HG02678 (cell line): ENCODE results near the gene HEMGN.

Source experiments
- ATAC-seq: cut with Tn5 transposase; IDR thresholded peaks from one replicate; pipeline ENCODE4 v1.9.1; 2021; ENCODE audit warnings: mild to moderate bottlenecking, moderate library complexity; ENCODE audit not compliant: unreplicated experiment

Gene HEMGN

GRCh38 chr9:97933297-97933998 is 4.5 kb downstream of the HEMGN start:
- no peak for ATAC-seq

GRCh38 chr9:97930972-97931371 is 7.0 kb downstream of the HEMGN start:
- no peak for ATAC-seq

- ATAC-seq: no peak
Measured at GRCh38 chr9:97928986-97929604, 8.9 kb downstream of the HEMGN start.

- no peak for ATAC-seq
Measured at GRCh38 chr9:97925497-97926334, 12.3 kb downstream of the HEMGN start.

- no peak for ATAC-seq
Measured at GRCh38 chr9:97924386-97924785, 13.6 kb downstream of the HEMGN start.

GRCh38 chr9:97923529-97924108 is 14.4 kb downstream of the HEMGN start:
- ATAC-seq: peak; percentile 29

- ATAC-seq: peak; percentile 85
Measured at GRCh38 chr9:97921959-97922724, 15.8 kb downstream of the HEMGN start, which contains the start of gene TRMO. TSS of gene TRMO (minus strand) at chr9:97922500. CDS start at chr9:97922493, 7 bp downstream.

- no peak for ATAC-seq
Measured at GRCh38 chr9:97919217-97919813, 18.7 kb downstream of the HEMGN start.

- no peak for ATAC-seq
Measured at GRCh38 chr9:97918611-97919010, 19.4 kb downstream of the HEMGN start.

- ATAC-seq: no peak
Measured at GRCh38 chr9:97911970-97912369, 26.0 kb downstream of the HEMGN start.

- no peak for ATAC-seq
Measured at GRCh38 chr9:97911528-97911927, 26.4 kb downstream of the HEMGN start.

- ATAC-seq: no peak
Measured at GRCh38 chr9:97910357-97910756, 27.6 kb downstream of the HEMGN start.

GRCh38 chr9:97908705-97909104 is 29.3 kb downstream of the HEMGN start:
- ATAC-seq: no peak

- ATAC-seq: no peak
Measured at GRCh38 chr9:97907632-97908031, 30.3 kb downstream of the HEMGN start.

- ATAC-seq: no peak
Measured at GRCh38 chr9:97907046-97907445, 30.9 kb downstream of the HEMGN start.

GRCh38 chr9:97906236-97906831 is 31.6 kb downstream of the HEMGN start:
- no peak for ATAC-seq

GRCh38 chr9:97905228-97905627 is 32.7 kb downstream of the HEMGN start:
- ATAC-seq: no peak

- no peak for ATAC-seq
Measured at GRCh38 chr9:97904725-97905124, 33.2 kb downstream of the HEMGN start.

GRCh38 chr9:97903177-97903576 is 34.8 kb downstream of the HEMGN start:
- ATAC-seq: no peak
